Choroid plexus epithelial cell (primary cell): ENCODE results near the gene NR2F6.

Experiments
- DNase-seq: peaks from one replicate; pipeline ENCODE4 v3.0.0-alpha.2; 2010; ENCODE audit warnings: low read depth
- H3K4me3 ChIP-seq: 2 replicates; pipeline ENCODE4 v1.5.1; 2011; ENCODE audit warnings: low read depth, mild to moderate bottlenecking, control low read depth, low read length, moderate library complexity
- CTCF ChIP-seq: conservative IDR thresholded peaks from 2 replicates; pipeline ENCODE4 v1.5.1; 2011; ENCODE audit warnings: low read depth, mild to moderate bottlenecking, control low read depth, inconsistent platforms, low read length, moderate library complexity

NR2F6 gene

DNA sequence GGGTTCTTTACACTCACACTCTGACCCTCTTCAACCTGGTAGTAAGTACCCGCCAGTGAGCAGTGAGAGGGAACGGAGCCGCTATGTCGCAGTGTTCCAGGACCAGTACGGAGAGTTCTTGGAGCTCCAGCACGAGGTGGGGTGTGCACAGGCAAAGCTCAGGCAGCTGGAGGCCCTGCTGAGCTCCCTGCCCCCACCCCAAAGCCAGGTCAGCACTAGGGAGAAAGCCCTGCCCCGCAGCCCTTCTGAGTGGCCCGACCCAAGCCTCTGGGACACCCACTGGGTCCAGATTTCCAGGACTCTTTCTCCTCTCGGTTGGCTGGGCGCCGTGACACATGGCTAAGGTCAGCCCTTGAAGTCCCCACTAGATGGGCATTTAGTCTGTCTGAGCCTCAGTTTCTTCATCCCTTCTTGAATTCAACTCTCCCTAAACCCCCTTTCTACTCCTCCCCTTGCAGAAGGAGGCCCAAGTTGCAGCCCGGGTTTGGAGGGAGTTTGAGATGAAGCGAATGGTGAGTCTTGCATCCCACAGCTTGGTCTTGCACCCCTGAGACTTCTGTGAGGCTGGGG, 17.8 kb downstream of the NR2F6 start:
- no peak for DNase-seq
- H3K4me3 ChIP-seq: no peak overlapping the region
- TF ChIP-seq CTCF: no peak

DNA sequence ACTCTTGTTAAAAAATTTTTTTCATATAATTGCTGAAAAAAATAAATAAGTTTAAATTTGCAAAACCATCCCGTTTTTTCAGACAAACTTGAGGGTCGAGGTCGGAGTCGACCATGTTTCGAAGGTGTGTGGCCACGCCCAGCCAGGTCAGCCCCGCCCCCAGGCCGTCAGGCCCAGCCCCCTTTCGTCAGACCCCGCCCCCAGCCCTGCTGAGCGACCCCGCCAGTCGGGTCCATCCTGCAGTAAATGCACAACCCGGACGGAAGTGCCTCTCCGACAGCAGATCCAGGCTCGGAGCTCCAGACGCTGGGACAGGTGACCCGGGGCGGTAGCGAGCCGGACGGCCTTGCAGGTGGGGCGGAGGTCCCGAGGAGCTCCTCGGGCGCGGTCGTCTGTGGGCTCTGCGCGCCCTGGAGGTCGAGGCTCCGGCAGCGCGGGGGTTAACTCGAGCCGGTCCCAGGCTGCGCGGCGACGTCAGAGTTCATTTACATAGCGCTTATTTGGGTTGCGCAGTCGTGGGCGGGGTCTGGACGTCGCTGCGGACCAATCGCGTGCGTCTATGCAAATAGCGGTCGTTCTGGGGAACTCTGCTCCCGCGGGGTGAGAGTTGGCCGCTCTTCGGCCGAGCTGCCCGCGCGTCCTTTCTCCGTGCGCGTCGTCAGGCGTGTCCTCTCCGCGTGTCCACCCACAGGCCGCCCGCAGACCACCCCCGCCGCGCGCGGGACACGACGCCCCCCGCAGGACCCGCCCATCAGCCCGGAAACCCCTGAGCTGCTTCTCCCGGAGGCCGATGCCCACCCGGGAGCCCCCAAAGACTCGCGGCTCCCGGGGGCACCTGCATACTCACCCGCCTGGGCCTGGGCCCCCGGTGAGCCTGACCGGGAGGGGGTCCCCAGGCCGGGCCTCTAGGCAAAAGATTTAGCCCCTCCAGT, 19.5 kb downstream of the NR2F6 start, which contains the start of gene OCEL1:
OCEL1 (plus strand) TSS at position 225 of the 932 bp plus-strand sequence; CDS start at position 247, 22 bp downstream.
- TF ChIP-seq CTCF: no peak
- peak within 1 kb of the TSS; percentile 94 for H3K4me3 ChIP-seq
- peak; percentile 97 for DNase-seq

DNA sequence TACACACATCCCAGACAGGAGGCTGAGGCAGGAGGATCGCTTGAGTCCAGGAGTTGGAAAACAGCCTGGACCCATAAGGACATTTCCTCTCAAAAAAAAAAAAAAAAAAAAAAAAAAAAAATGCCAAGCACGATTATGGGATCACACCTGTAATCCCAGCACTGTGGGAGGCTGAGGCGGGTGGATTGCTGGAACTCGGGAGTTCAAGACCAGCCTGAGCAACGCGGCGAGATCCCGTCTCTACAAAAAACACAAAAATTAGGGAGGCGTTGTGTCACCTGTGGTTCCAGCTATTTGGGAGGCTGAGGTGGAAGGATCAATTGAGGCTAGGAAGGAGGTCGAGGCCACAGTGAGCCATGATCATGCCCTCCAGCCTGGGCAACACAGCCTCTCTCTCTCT, 20.7 kb downstream of the NR2F6 start:
- DNase-seq: no peak
- no peak for TF ChIP-seq CTCF
- H3K4me3 ChIP-seq: no peak overlapping the region

GRCh38 chr19:17220207-17220758, 25.4 kb downstream of the NR2F6 start:
- TF ChIP-seq CTCF: no peak
- no peak overlapping the region for H3K4me3 ChIP-seq
- DNase-seq: peak; percentile 87

DNA sequence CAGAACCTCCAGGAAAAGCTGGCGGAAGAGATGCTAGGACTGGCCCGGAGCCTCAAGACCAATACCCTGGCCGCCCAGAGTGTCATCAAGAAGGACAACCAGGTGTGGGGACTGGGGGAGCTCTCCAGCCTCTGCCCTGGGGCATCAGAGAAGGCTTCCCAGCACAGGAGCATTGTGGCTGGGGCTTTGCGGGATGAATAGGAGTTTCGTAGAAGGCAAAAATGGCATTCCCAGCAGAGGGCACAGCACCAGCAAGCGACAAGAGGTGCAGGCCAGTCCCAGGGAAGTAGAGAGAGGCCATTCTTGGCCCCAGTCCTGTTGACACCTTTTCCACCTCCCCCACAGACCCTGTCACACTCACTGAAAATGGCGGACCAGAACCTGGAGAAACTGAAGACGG, 26.4 kb downstream of the NR2F6 start:
- H3K4me3 ChIP-seq: no peak overlapping the region
- no peak for TF ChIP-seq CTCF
- DNase-seq: no peak

DNA sequence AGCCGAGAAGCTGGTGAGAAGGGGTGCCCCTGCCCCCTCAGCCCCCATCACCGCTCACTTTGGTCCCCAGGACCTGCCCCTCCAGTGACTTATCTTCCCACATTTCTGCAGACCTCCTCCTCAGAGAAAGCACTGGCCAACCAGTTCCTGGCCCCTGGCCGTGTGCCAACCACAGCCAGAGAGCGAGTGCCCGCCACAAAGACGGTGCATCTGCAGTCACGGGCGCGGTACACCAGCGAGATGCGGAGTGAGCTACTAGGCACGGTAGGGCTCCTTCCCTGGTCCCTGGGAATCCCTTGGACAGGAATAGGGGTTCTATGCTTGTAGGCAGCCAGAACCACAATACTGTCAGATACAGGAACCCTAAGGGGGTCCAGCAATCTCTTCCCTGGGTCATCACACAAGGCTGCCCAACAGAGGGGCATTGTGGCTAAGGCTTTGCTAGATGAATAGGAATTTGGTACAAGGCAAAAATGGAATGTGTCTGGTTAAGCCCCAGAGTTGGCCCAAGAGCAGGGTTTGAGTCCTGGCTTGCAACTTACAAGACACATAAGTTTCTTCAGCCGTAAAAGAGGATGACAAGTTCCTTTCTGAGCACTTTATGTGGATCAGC, 29.6 kb downstream of the NR2F6 start:
- peak overlapping the region; percentile 85 for H3K4me3 ChIP-seq
- TF ChIP-seq CTCF: no peak
- DNase-seq: no peak
